Loucy (cell line): ENCODE measurements around the gene GATC.

Experiments used
- CTCF ChIP-seq: fragments of 200-600 bp; sonication (generic); conservative IDR thresholded peaks from 2 replicates; pipeline ENCODE4 v1.5.1; 2014; ENCODE audit warnings: mild to moderate bottlenecking, antibody characterized with exemption, low read length
- EZH2phosphoT487 ChIP-seq: fragments of 200-600 bp; IDR thresholded peaks from 2 replicates; pipeline ENCODE4 v1.6.1; 2018; ENCODE audit warnings: antibody characterized with exemption, mild to moderate bottlenecking, moderate library complexity, borderline replicate concordance

- TF ChIP-seq EZH2phosphoT487: no peak
- no peak for TF ChIP-seq CTCF
These were observed 37.4 kb downstream of the GATC start for GRCh38 chr12:120483621-120484020.
